ENCODE data around the gene NTN3.

The NTN3 gene

GRCh38 chr16:2450975-2451381, 20.1 kb upstream of the NTN3 start:
- no peak for TF ChIP-seq CTCF (IDR thresholded peaks at IDR 0.05)

DNA sequence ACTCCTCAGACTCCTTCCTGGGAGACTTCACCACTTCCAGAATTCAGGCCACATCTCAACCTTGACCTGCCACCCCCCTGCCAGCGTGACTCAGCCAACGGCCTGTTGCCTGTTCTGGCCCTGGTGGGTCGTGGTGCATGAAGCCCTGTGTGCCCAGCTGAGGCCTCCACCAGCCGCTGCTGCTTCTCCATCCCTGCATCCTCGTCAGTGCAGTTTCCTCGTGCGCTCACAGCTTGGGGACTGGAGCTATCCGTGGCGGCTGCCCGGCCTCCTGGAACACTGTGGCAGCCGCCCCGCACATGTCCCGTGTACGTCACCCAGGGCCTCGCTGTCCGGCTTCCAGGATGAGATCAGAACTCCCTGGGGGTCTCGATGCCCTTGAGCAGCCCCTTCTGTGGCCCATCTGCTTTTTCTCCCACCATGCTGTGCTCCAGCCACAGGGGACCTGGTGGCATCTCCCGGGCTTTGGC, 19.2 kb upstream of the NTN3 start:
- TF ChIP-seq CTCF (IDR thresholded peaks at IDR 0.05) = no peak

- TF ChIP-seq CTCF (IDR thresholded peaks at IDR 0.05) = no peak
Measured at GRCh38 chr16:2452650-2453049, 18.4 kb upstream of the NTN3 start.

DNA sequence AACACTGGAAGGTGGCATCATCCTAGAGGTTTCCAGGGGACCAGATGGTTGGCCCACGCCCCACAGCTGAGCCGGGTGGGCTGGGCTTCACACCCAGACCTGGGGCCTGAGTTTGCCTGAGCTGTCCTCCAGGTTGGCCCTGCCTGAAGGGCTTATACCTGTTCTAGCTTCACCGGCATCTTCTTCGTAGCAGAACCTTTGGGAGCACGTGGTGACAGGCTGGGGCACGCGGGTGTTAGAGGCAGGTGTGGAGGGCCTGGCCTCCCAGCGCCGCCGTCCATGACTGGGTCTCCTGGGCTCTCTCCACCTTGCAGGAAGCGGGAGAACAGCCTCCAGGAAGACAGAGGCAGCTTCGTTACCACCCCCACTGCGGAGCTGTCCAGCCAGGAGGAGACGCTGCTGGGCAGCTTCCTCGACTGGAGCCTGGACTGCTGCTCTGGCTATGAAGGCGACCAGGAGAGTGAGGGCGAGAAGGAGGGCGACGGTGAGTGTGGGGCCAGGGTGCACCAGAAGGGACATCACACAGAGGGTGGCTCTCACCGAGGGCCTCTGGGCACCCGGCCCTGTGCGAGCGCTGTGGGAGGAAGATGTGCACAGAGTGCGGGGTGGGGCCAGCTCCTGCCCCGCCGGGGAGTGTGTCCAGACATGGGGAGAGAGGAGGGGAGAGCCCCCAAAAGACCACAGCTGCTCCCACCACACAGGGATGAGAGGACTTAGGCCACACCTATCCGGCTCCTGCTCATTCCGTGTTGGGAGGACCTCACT, 15.8 kb upstream of the NTN3 start:
- TF ChIP-seq CTCF (IDR thresholded peaks at IDR 0.05) = no peak

- no peak for TF ChIP-seq CTCF (IDR thresholded peaks at IDR 0.05)
Measured at GRCh38 chr16:2456551-2457153, 14.4 kb upstream of the NTN3 start.

GRCh38 chr16:2457267-2457666, 13.8 kb upstream of the NTN3 start:
- TF ChIP-seq CTCF (IDR thresholded peaks at IDR 0.05) = no peak

DNA sequence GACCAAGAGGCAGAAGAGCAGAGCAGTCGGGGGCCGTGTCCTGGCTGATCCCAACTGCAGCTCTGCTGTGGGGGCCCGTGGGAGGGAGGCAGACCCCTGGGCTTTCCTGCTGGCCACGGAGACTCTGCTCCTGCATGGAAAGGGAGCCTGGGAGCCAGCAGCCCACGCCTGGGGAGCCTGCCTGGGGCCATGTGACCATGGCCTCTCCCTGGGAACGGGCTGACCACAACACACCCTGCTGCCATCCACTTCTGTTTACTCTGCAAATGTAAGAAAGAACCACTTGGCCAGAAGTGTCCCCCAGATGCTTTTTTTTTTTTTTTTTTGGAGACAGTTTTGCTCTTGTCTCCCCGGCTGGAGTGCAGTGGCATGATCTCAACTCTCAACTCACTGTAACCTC, 13.2 kb upstream of the NTN3 start:
- no peak for TF ChIP-seq CTCF (IDR thresholded peaks at IDR 0.05)
